ENCODE results near the gene MAP3K4.

Gene MAP3K4

GRCh38 chr6:161035182-161035980 is 43.8 kb downstream of the MAP3K4 start:
- no peak for TF ChIP-seq CREB5 (CRISPR knock-in tag; IDR thresholded peaks at IDR 0.05; ENCODE audit: low read depth)
- no peak for TF ChIP-seq ZFP30 (CRISPR knock-in tag; IDR thresholded peaks at IDR 0.05)
- TF ChIP-seq PPARA (CRISPR knock-in tag; IDR thresholded peaks at IDR 0.05; ENCODE audit: borderline replicate concordance) = no peak
- no peak for TF ChIP-seq ZC3H10 (CRISPR knock-in tag; IDR thresholded peaks at IDR 0.05)
- no peak for TF ChIP-seq ZNF565 (CRISPR knock-in tag; conservative IDR thresholded peaks at IDR 0.05; ENCODE audit: low read depth)
- TF ChIP-seq POU6F1 (CRISPR knock-in tag; IDR thresholded peaks at IDR 0.05; ENCODE audit: borderline replicate concordance, low read depth) = no peak
- no peak for TF ChIP-seq ARNTL (CRISPR knock-in tag; IDR thresholded peaks at IDR 0.05; ENCODE audit: borderline replicate concordance, low read depth)
- no peak for TF ChIP-seq ZFP3 (CRISPR knock-in tag; IDR thresholded peaks at IDR 0.05)
- no peak for TF ChIP-seq ESRRG (CRISPR knock-in tag; IDR thresholded peaks at IDR 0.05)
- TF ChIP-seq CSRNP3 (CRISPR knock-in tag; IDR thresholded peaks at IDR 0.05) = no peak
- no peak for TF ChIP-seq BACH2 (CRISPR knock-in tag; IDR thresholded peaks at IDR 0.05; ENCODE audit: borderline replicate concordance)
- no peak for TF ChIP-seq TCF4 (CRISPR knock-in tag; IDR thresholded peaks at IDR 0.05; ENCODE audit: borderline replicate concordance)
- no peak for TF ChIP-seq GLIS3 (CRISPR knock-in tag; IDR thresholded peaks at IDR 0.05)
- no peak for TF ChIP-seq ZNF8 (CRISPR knock-in tag; IDR thresholded peaks at IDR 0.05)
- TF ChIP-seq ISL1 (CRISPR knock-in tag; IDR thresholded peaks at IDR 0.05) = no peak
- no peak for TF ChIP-seq ZNF70 (CRISPR knock-in tag; IDR thresholded peaks at IDR 0.05)
- no peak for ATAC-seq

- ATAC-seq = no peak
- TF ChIP-seq ZFP3 (CRISPR knock-in tag; IDR thresholded peaks at IDR 0.05) = no peak
- TF ChIP-seq GLIS3 (CRISPR knock-in tag; IDR thresholded peaks at IDR 0.05) = no peak
- no peak for TF ChIP-seq POU6F1 (CRISPR knock-in tag; IDR thresholded peaks at IDR 0.05; ENCODE audit: borderline replicate concordance, low read depth)
- TF ChIP-seq TSHZ2 (CRISPR knock-in tag; IDR thresholded peaks at IDR 0.05) = no peak
- no peak for TF ChIP-seq TOX (CRISPR knock-in tag; IDR thresholded peaks at IDR 0.05; ENCODE audit: borderline replicate concordance)
- TF ChIP-seq ISL1 (CRISPR knock-in tag; IDR thresholded peaks at IDR 0.05) = no peak
- no peak for TF ChIP-seq CSDC2 (CRISPR knock-in tag; IDR thresholded peaks at IDR 0.05)
- no peak for TF ChIP-seq OSR1 (CRISPR knock-in tag; IDR thresholded peaks at IDR 0.05)
- no peak for TF ChIP-seq CREB5 (CRISPR knock-in tag; IDR thresholded peaks at IDR 0.05; ENCODE audit: low read depth)
- no peak for TF ChIP-seq ZNF70 (CRISPR knock-in tag; IDR thresholded peaks at IDR 0.05)
- no peak for TF ChIP-seq ZFP30 (CRISPR knock-in tag; IDR thresholded peaks at IDR 0.05)
- TF ChIP-seq CSRNP3 (CRISPR knock-in tag; IDR thresholded peaks at IDR 0.05) = no peak
- TF ChIP-seq PPARA (CRISPR knock-in tag; IDR thresholded peaks at IDR 0.05; ENCODE audit: borderline replicate concordance) = no peak
- TF ChIP-seq ARNTL (CRISPR knock-in tag; IDR thresholded peaks at IDR 0.05; ENCODE audit: borderline replicate concordance, low read depth) = no peak
- TF ChIP-seq ESRRG (CRISPR knock-in tag; IDR thresholded peaks at IDR 0.05) = no peak
- no peak for TF ChIP-seq ZNF8 (CRISPR knock-in tag; IDR thresholded peaks at IDR 0.05)
- TF ChIP-seq SNAI2 (CRISPR knock-in tag; IDR thresholded peaks at IDR 0.05) = no peak
- no peak for TF ChIP-seq RARB (CRISPR knock-in tag; IDR thresholded peaks at IDR 0.05)
- TF ChIP-seq TCF4 (CRISPR knock-in tag; IDR thresholded peaks at IDR 0.05; ENCODE audit: borderline replicate concordance) = no peak
These were observed 44.4 kb downstream of the MAP3K4 start for GRCh38 chr6:161035981-161036263.
